ENCODE measurements around the gene PLEKHO2. TPM values are rescaled to one million over a fixed set of nuclear protein-coding genes. Genes with fewer than 3 reads are reported as not detected.
A peak's percentile ranks its signal among the peaks of the same experiment; 100 is the strongest.

The PLEKHO2 gene
- total RNA-seq, 6 experiments from 2014 or later: 3.9 to 11.8 (median 5.2) TPM

DNA sequence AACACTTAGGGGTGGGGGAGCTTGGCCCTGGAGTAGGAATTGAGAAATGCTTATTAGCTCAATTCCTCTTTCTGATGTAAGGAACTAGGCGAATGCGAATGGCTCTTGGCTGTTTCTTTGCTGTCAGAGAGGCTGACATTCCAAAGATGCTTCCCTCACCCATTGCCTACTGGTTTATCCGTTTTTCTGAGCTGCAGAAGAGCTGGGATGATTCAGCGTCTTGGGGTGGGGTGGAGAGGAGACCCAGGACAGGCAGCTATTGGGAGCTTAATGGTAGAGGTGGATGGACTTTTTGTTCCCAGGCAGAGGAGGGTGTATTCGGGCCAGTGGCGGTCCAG, 9.8 kb downstream of the PLEKHO2 start:
- Histone ChIP-seq H3K4me1 (no peaks in the 10 kb centered on the region), H3K36me3 (peaks cover 0 to 16% (median 0%) of the 10 kb centered on the region in 4 donors), H3K27ac (peak overlapping the region in 1 of 3 donors; percentile 13), H3K9me3 (no peaks in the 10 kb centered on the region), H3K27me3 (no peaks in the 10 kb centered on the region), H3K4me3 (no peak overlapping the region)
- no peak for DNase-seq
- TF ChIP-seq, protein P1, sequence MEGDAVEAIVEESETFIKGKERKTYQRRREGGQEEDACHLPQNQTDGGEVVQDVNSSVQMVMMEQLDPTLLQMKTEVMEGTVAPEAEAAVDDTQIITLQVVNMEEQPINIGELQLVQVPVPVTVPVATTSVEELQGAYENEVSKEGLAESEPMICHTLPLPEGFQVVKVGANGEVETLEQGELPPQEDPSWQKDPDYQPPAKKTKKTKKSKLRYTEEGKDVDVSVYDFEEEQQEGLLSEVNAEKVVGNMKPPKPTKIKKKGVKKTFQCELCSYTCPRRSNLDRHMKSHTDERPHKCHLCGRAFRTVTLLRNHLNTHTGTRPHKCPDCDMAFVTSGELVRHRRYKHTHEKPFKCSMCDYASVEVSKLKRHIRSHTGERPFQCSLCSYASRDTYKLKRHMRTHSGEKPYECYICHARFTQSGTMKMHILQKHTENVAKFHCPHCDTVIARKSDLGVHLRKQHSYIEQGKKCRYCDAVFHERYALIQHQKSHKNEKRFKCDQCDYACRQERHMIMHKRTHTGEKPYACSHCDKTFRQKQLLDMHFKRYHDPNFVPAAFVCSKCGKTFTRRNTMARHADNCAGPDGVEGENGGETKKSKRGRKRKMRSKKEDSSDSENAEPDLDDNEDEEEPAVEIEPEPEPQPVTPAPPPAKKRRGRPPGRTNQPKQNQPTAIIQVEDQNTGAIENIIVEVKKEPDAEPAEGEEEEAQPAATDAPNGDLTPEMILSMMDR (IDR thresholded peaks at IDR 0.05): no peak
- TF ChIP-seq POLR2A (IDR thresholded peaks at IDR 0.05): no peak
- peak; percentile 11 to 51 (median 30) for ATAC-seq
- intact Hi-C loops (cut with DNase I): no loop called here
- WGBS (ENCODE audit: insufficient coverage, low coverage, low lambda C conversion rate, missing lambda C conversion rate): 42% methylated on average over 4 of the region's 6 CpGs

DNA sequence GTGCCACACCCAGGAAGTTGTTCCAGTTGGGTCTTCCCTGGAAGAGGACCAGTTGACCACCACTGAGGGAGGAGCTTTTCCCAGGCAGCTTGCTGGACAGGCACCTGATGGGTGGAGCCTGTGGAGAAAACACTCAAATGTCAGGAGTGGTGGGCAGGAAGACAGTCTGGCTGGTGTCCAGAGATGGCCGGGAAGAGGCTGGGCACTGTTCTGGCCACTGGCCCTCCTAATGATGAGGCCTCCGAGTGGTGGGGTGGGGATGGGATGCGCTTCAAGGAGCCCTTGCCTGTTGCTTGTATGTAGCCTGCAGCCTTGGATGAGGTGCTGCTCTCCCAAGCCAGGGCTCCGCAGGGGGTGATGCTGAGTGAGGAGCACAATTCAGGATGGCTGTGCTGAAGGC, 12.3 kb downstream of the PLEKHO2 start:
- H3K4me1 ChIP-seq: no peaks in the 10 kb centered on the region
- WGBS (ENCODE audit: insufficient coverage, low coverage, low lambda C conversion rate, missing lambda C conversion rate): no CpG with 5 or more reads among the region's 4 CpGs
- no peaks in the 10 kb centered on the region for H3K27me3 ChIP-seq
- ATAC-seq (peak in 1 of 4 donors; percentile 7), DNase-seq (no peak)
- no peaks in the 10 kb centered on the region for H3K9me3 ChIP-seq
- peaks cover 0 to 15% (median 0%) of the 10 kb centered on the region in 4 donors for H3K36me3 ChIP-seq
- intact Hi-C loops (cut with DNase I): no loop called here
- H3K27ac ChIP-seq: no peak overlapping the region
- H3K4me3 ChIP-seq: no peak overlapping the region
- TF ChIP-seq, protein P1 (IDR thresholded peaks at IDR 0.05): no peak
- no peak for TF ChIP-seq POLR2A (IDR thresholded peaks at IDR 0.05)

DNA sequence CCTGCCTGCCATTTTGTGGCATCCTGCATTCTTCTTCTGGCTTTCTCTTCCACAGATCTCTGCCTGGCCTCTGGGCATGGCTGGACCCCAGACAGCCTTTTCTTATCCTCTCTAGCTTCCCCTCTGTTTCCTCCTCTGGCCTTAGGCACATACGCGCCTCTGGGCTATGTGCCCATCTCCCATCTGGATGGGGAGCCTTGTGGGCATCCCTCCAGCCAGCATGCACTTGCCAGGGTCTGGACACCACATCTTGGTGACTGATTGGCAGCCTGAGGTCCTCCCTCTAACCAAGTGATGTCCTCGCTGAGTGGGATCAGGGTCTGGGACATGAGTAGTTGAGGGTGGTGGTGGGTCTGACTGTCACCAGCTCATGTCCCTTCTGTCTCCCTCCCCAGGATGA, 12.8 kb downstream of the PLEKHO2 start:
- intact Hi-C loops (cut with DNase I): no loop called here
- ATAC-seq (no peak), DNase-seq (no peak)
- TF ChIP-seq, protein P1 (IDR thresholded peaks at IDR 0.05): no peak
- TF ChIP-seq POLR2A (IDR thresholded peaks at IDR 0.05): no peak
- H3K9me3 ChIP-seq: no peaks in the 10 kb centered on the region
- H3K36me3 ChIP-seq: peaks cover 0 to 10% (median 0%) of the 10 kb centered on the region in 4 donors
- H3K27ac ChIP-seq: no peak overlapping the region
- H3K4me1 ChIP-seq: no peaks in the 10 kb centered on the region
- H3K4me3 ChIP-seq: no peak overlapping the region
- WGBS (ENCODE audit: insufficient coverage, low coverage, low lambda C conversion rate, missing lambda C conversion rate): 83% methylated on average over 3 of the region's 3 CpGs
- H3K27me3 ChIP-seq: no peaks in the 10 kb centered on the region

DNA sequence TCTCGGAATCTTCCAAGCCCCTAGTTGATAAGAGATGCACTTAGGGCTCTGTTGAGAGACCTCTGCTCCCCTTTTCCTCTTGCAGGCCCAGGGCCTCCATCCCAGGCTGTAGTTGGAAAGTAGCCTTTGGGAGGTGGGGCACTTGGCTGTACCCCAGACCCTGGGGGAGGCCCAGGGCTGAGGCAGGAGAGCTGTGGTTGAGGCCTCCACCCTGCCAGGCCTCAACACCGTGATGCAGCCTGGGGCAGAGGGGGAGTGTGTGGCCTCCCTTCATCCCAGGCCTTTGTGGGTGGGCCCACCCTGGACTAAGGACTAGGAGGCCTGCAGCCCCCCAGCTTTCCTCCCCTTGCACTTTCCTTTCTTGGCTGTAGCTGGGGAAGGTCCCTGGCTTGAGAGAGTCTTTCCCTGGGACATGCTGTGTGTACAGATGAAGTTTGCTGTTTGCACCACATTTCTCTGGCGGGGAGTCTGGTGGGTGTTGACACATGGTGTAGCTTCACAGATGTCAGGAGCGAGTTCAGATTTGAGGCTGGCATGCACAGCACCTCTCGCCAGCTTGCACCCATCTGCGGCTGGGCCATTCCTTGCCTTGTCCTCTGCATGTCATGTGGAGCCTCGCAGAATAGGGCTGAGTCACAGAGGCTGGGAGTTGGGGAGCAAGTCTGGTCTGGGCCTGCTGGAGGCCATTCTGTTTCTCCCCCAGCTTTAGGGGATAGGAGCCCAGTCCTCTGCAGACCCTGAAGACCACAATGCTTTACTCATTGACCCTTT, 13.7 kb downstream of the PLEKHO2 start:
- Histone ChIP-seq H3K27ac (no peak overlapping the region), H3K9me3 (no peaks in the 10 kb centered on the region), H3K36me3 (peaks cover 0 to 10% (median 1%) of the 10 kb centered on the region in 4 donors), H3K27me3 (no peaks in the 10 kb centered on the region), H3K4me3 (no peak overlapping the region), H3K4me1 (no peaks in the 10 kb centered on the region)
- 67% methylated on average over 1 of the region's 7 CpGs for WGBS (ENCODE audit: insufficient coverage, low coverage, low lambda C conversion rate, missing lambda C conversion rate)
- TF ChIP-seq, protein P1 (IDR thresholded peaks at IDR 0.05): no peak
- no peak for TF ChIP-seq POLR2A (IDR thresholded peaks at IDR 0.05)
- intact Hi-C loops (cut with DNase I): no loop called here
- no peak for ATAC-seq
- no peak for DNase-seq
